ENCODE measurements around the gene CATSPERE. TPM values are rescaled to one million over a fixed set of nuclear protein-coding genes. Genes with fewer than 3 reads are reported as not detected.

The CATSPERE gene
- total RNA-seq, 1 donor from 2014 or later = 1.1 TPM

DNA sequence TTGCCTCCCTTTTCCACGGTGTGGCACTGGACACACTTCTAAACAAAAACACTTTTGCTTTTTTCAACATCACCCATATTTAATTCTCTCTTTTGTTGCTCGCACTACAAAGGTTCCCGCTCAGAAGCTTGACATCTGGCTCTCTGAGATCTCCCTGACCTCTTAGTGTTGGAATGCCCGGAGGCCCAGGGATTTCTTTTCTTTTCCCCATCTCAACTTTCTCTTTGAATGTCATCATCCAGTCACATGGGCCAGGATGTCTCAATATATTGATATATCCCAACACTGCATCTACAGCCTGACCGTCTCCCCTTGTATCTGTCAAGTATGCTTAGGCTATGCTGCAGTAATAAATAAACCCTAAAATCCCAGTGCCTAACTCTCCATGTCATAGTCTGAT lies 137.5 kb downstream of the CATSPERE start:
- H3K4me3 Mint-ChIP-seq (ENCODE audit: unreplicated experiment) = no peak overlapping the region
- no peaks in the 10 kb centered on the region for H3K36me3 Mint-ChIP-seq (ENCODE audit: low read depth, unreplicated experiment)
- H3K4me1 Mint-ChIP-seq (ENCODE audit: unreplicated experiment) = peaks cover 7% of the 10 kb centered on the region

DNA sequence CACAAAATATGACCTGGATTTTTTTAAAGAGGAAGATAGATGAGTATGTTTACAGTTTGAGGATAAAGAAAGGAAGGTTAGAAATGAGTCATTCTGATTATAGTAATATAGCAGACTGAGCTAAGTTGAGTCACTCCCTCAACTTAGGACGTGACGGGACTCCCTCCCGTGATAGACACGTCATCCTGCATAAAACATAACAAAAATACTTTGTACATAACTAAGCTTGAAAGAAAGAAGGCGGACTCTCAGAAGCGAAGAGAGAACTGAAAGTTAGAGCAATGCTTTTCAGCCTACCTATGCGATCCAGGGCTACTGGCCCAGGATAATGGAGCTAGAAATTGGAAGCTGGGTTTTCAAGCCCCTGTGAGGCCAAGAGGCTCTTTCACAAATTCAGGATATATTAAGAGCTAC lies 138.9 kb downstream of the CATSPERE start:
- TF ChIP-seq, protein P1, sequence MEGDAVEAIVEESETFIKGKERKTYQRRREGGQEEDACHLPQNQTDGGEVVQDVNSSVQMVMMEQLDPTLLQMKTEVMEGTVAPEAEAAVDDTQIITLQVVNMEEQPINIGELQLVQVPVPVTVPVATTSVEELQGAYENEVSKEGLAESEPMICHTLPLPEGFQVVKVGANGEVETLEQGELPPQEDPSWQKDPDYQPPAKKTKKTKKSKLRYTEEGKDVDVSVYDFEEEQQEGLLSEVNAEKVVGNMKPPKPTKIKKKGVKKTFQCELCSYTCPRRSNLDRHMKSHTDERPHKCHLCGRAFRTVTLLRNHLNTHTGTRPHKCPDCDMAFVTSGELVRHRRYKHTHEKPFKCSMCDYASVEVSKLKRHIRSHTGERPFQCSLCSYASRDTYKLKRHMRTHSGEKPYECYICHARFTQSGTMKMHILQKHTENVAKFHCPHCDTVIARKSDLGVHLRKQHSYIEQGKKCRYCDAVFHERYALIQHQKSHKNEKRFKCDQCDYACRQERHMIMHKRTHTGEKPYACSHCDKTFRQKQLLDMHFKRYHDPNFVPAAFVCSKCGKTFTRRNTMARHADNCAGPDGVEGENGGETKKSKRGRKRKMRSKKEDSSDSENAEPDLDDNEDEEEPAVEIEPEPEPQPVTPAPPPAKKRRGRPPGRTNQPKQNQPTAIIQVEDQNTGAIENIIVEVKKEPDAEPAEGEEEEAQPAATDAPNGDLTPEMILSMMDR (IDR thresholded peaks at IDR 0.05; ENCODE audit: unreplicated experiment) = no peak
- peaks cover 7% of the 10 kb centered on the region for H3K4me1 Mint-ChIP-seq (ENCODE audit: unreplicated experiment)
- H3K27me3 Mint-ChIP-seq (ENCODE audit: unreplicated experiment) = no peaks in the 10 kb centered on the region
- no peaks in the 10 kb centered on the region for H3K9me3 Mint-ChIP-seq (ENCODE audit: unreplicated experiment)
- H3K36me3 Mint-ChIP-seq (ENCODE audit: low read depth, unreplicated experiment) = no peaks in the 10 kb centered on the region
- no peak overlapping the region for H3K27ac Mint-ChIP-seq (ENCODE audit: unreplicated experiment)
- H3K4me3 Mint-ChIP-seq (ENCODE audit: unreplicated experiment) = no peak overlapping the region
- no peak for DNase-seq (ENCODE audit: low spot score)

More for the DNA sequence above, 137.5 kb downstream of the CATSPERE start:
- H3K27me3 Mint-ChIP-seq (ENCODE audit: unreplicated experiment) = no peaks in the 10 kb centered on the region
- no peaks in the 10 kb centered on the region for H3K9me3 Mint-ChIP-seq (ENCODE audit: unreplicated experiment)
- no peak for DNase-seq (ENCODE audit: low spot score)
- TF ChIP-seq, protein P1 (IDR thresholded peaks at IDR 0.05; ENCODE audit: unreplicated experiment) = no peak
- H3K27ac Mint-ChIP-seq (ENCODE audit: unreplicated experiment) = no peak overlapping the region

DNA sequence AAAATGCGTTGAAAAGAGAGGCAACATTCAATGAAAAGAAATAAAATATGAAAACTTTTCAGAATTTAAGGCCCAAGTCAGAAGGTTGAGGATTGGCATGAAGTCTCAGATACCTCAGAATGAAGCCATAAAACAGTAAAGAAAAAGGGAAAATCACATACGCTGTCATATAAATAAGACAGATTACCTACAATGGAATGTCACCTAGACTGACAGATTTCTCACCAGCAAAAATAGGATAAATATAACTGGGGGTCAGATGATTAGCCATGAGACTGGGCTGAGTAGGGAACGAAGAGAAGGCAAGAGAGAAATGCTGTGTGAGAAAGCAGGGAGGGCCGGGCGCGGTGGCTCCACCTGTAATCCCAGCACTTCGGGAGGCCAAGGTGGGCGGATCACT lies 140.3 kb downstream of the CATSPERE start:
- TF ChIP-seq, protein P1 (IDR thresholded peaks at IDR 0.05; ENCODE audit: unreplicated experiment) = no peak
- Mint-ChIP-seq H3K4me1 (ENCODE audit: unreplicated experiment) (peaks cover 7% of the 10 kb centered on the region), H3K36me3 (ENCODE audit: low read depth, unreplicated experiment) (no peaks in the 10 kb centered on the region), H3K27me3 (ENCODE audit: unreplicated experiment) (no peaks in the 10 kb centered on the region), H3K4me3 (ENCODE audit: unreplicated experiment) (no peak overlapping the region), H3K27ac (ENCODE audit: unreplicated experiment) (no peak overlapping the region), H3K9me3 (ENCODE audit: unreplicated experiment) (no peaks in the 10 kb centered on the region)
- DNase-seq (ENCODE audit: low spot score) = no peak

DNA sequence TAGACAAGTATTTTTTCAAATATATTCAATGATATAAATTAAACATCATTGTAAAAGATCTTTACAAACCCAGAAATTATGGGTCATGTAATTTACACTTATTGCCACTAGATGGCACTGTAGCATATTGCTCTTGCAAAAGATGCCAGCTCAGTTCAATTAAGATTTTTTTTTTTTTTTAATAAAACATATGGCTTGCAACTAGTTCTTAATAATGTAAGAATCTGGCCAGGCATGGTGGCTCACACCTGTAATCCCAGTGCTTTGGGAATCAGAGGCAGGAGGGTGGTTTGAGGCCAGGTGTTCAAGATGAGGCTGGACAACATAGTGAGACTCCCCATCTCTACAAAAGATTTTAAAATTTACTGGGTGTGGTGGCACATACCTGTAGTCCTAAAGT lies 142.4 kb downstream of the CATSPERE start:
- DNase-seq (ENCODE audit: low spot score) = no peak
- no peaks in the 10 kb centered on the region for H3K27me3 Mint-ChIP-seq (ENCODE audit: unreplicated experiment)
- H3K4me1 Mint-ChIP-seq (ENCODE audit: unreplicated experiment) = peaks cover 7% of the 10 kb centered on the region
- no peaks in the 10 kb centered on the region for H3K9me3 Mint-ChIP-seq (ENCODE audit: unreplicated experiment)
- TF ChIP-seq, protein P1 (IDR thresholded peaks at IDR 0.05; ENCODE audit: unreplicated experiment) = peak; percentile 93
- H3K36me3 Mint-ChIP-seq (ENCODE audit: low read depth, unreplicated experiment) = no peaks in the 10 kb centered on the region
- H3K27ac Mint-ChIP-seq (ENCODE audit: unreplicated experiment) = no peak overlapping the region
- H3K4me3 Mint-ChIP-seq (ENCODE audit: unreplicated experiment) = no peak overlapping the region

DNA sequence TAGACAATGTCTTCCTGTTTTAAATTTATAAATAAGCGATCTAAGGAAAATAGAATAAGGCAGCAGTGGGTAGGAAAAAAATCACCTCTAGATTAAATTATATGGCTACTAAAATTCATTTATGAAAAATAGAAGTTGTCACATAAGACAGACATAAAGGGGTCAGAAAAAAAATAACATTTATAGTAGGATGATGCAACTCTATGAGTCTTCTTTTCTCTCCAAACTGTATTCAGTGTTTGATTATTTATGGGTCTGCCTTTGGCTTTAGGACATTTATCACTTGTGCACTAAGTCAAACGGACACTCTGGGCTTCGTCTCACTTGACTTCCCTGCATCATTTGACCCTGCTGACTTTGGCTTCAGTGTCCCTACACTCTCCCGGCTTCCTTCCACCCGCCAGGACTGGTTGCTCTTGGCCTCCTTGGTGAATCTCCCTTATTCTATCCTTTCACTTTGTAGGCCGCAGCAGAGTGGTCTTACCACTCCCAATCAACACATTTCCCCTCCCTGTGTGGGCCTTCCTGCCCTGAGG lies 144.8 kb downstream of the CATSPERE start:
- H3K36me3 Mint-ChIP-seq (ENCODE audit: low read depth, unreplicated experiment) = no peaks in the 10 kb centered on the region
- TF ChIP-seq, protein P1 (IDR thresholded peaks at IDR 0.05; ENCODE audit: unreplicated experiment) = no peak
- no peak for DNase-seq (ENCODE audit: low spot score)
- no peak overlapping the region for H3K4me3 Mint-ChIP-seq (ENCODE audit: unreplicated experiment)
- H3K27ac Mint-ChIP-seq (ENCODE audit: unreplicated experiment) = no peak overlapping the region
- peaks cover 7% of the 10 kb centered on the region for H3K4me1 Mint-ChIP-seq (ENCODE audit: unreplicated experiment)
- no peaks in the 10 kb centered on the region for H3K27me3 Mint-ChIP-seq (ENCODE audit: unreplicated experiment)
- H3K9me3 Mint-ChIP-seq (ENCODE audit: unreplicated experiment) = no peaks in the 10 kb centered on the region

All from endothelial cell (in vitro differentiated cells).